Measurements from ENCODE around the gene STK31.

STK31 gene

GRCh38 chr7:23804707-23805106 lies 94.7 kb downstream of the STK31 start:
- ChIA-PET POLR2A (no interaction called here), CTCF (no interaction called here)
- no peak for TF ChIP-seq PBX3 (CRISPR knock-in tag; IDR thresholded peaks at IDR 0.05)
- TF ChIP-seq ZNF292 (tag by site-specific recombination; IDR thresholded peaks at IDR 0.05; ENCODE audit: borderline replicate concordance, low read depth): no peak
- TF ChIP-seq SP3 (tag by site-specific recombination; IDR thresholded peaks at IDR 0.05): no peak
- TF ChIP-seq KLF16 (tag by site-specific recombination; IDR thresholded peaks at IDR 0.05): no peak
- TF ChIP-seq ZNF174 (tag by site-specific recombination; IDR thresholded peaks at IDR 0.05): no peak
- no peak for TF ChIP-seq ZNF544 (tag by site-specific recombination; IDR thresholded peaks at IDR 0.05)
- TF ChIP-seq ZNF112 (tag by site-specific recombination; IDR thresholded peaks at IDR 0.05): no peak
- no peak for TF ChIP-seq ZNF423 (tag by site-specific recombination; IDR thresholded peaks at IDR 0.05)
- TF ChIP-seq ZNF571 (tag by site-specific recombination; IDR thresholded peaks at IDR 0.05): no peak
- TF ChIP-seq ZNF426 (tag by site-specific recombination; IDR thresholded peaks at IDR 0.05): no peak
- TF ChIP-seq ZNF335 (tag by site-specific recombination; conservative IDR thresholded peaks at IDR 0.05): no peak
- no peak for TF ChIP-seq ZNF132 (tag by site-specific recombination; IDR thresholded peaks at IDR 0.05; ENCODE audit: borderline replicate concordance)
- Histone ChIP-seq H3K27ac (ENCODE audit: extremely low read depth, low read depth, low read length) (no peak overlapping the region), H3K36me3 (ENCODE audit: control insufficient read depth in 2 of 2, insufficient read depth in 1 of 2, low read length in 2 of 2) (no peaks in the 10 kb centered on the region), H3K4me1 (ENCODE audit: control insufficient read depth, insufficient read depth, low read length) (peaks cover 8% of the 10 kb centered on the region), H3K9me3 (ENCODE audit: control insufficient read depth, insufficient read depth, low read depth, low read length) (no peaks in the 10 kb centered on the region), H3K4me3 (ENCODE audit: low read depth, low read length) (no peak overlapping the region)

GRCh38 chr7:23808421-23808820 lies 98.4 kb downstream of the STK31 start:
- CTCF ChIA-PET: interaction anchor here (0.6 kb wide), 1 partner anchor 1581 kb away, joined by 4 read pairs; no protein-coding TSS in a partner anchor
- POLR2A ChIA-PET: no interaction called here
- Histone ChIP-seq H3K9me3 (ENCODE audit: control insufficient read depth, insufficient read depth, low read depth, low read length) (0 out of 2 replicates have a peak, but pooled peaks cover 2% of the 10 kb centered on the region), H3K4me1 (ENCODE audit: control insufficient read depth, insufficient read depth, low read length) (no peaks in the 10 kb centered on the region), H3K36me3 (ENCODE audit: control insufficient read depth in 2 of 2, insufficient read depth in 1 of 2, low read length in 2 of 2) (no peaks in the 10 kb centered on the region), H3K4me3 (ENCODE audit: low read depth, low read length) (no peak overlapping the region), H3K27ac (ENCODE audit: extremely low read depth, low read depth, low read length) (no peak overlapping the region)
- TF ChIP-seq ZNF133 (tag by site-specific recombination; IDR thresholded peaks at IDR 0.05) (no peak), ZNF514 (tag by site-specific recombination; IDR thresholded peaks at IDR 0.05) (no peak), ZNF19 (tag by site-specific recombination; IDR thresholded peaks at IDR 0.05; ENCODE audit: low read depth) (no peak), ZIC2 (tag by site-specific recombination; IDR thresholded peaks at IDR 0.05) (peak; percentile 85), ZNF366 (tag by site-specific recombination; conservative IDR thresholded peaks at IDR 0.05) (no peak)

GRCh38 chr7:23810099-23810498 lies 100.1 kb downstream of the STK31 start:
- Histone ChIP-seq H3K9me3 (ENCODE audit: control insufficient read depth, insufficient read depth, low read depth, low read length) (0 out of 2 replicates have a peak, but pooled peaks cover 2% of the 10 kb centered on the region), H3K27ac (ENCODE audit: extremely low read depth, low read depth, low read length) (no peak overlapping the region), H3K4me1 (ENCODE audit: control insufficient read depth, insufficient read depth, low read length) (no peaks in the 10 kb centered on the region), H3K4me3 (ENCODE audit: low read depth, low read length) (no peak overlapping the region), H3K36me3 (ENCODE audit: control insufficient read depth in 2 of 2, insufficient read depth in 1 of 2, low read length in 2 of 2) (no peaks in the 10 kb centered on the region)
- TF ChIP-seq ZNF302 (tag by site-specific recombination; IDR thresholded peaks at IDR 0.05; ENCODE audit: low read depth) (no peak), SETDB1 (IDR thresholded peaks at IDR 0.05; ENCODE audit: insufficient read length, low read length) (peak; percentile 57)
- ChIA-PET CTCF (no interaction called here), POLR2A (no interaction called here)

GRCh38 chr7:23811540-23811939 lies 101.5 kb downstream of the STK31 start:
- 0 out of 2 replicates have a peak, but pooled peaks cover 2% of the 10 kb centered on the region for H3K9me3 ChIP-seq (ENCODE audit: control insufficient read depth, insufficient read depth, low read depth, low read length)
- POLR2A ChIA-PET: no interaction called here
- no peak for TF ChIP-seq ZNF585B (tag by site-specific recombination; IDR thresholded peaks at IDR 0.05)
- no peak for TF ChIP-seq ZNF629 (tag by site-specific recombination; IDR thresholded peaks at IDR 0.05)
- no peak for TF ChIP-seq ZNF366 (tag by site-specific recombination; conservative IDR thresholded peaks at IDR 0.05)
- no peak for TF ChIP-seq ZNF549 (tag by site-specific recombination; IDR thresholded peaks at IDR 0.05)
- TF ChIP-seq ZNF416 (tag by site-specific recombination; IDR thresholded peaks at IDR 0.05): no peak
- no peak for TF ChIP-seq ZNF596 (tag by site-specific recombination; IDR thresholded peaks at IDR 0.05)
- no peak for TF ChIP-seq KLF10 (tag by site-specific recombination; IDR thresholded peaks at IDR 0.05)
- no peak for TF ChIP-seq AEBP2 (tag by site-specific recombination; IDR thresholded peaks at IDR 0.05; ENCODE audit: borderline replicate concordance)
- no peak for TF ChIP-seq ZNF133 (tag by site-specific recombination; IDR thresholded peaks at IDR 0.05)
- no peak for TF ChIP-seq ZBTB6 (tag by site-specific recombination; IDR thresholded peaks at IDR 0.05)
- H3K36me3 ChIP-seq (ENCODE audit: control insufficient read depth in 2 of 2, insufficient read depth in 1 of 2, low read length in 2 of 2): no peaks in the 10 kb centered on the region
- no peaks in the 10 kb centered on the region for H3K4me1 ChIP-seq (ENCODE audit: control insufficient read depth, insufficient read depth, low read length)
- CTCF ChIA-PET: interaction anchor here (0.6 kb wide), 1 partner anchor 11 kb away, joined by 4 read pairs; no protein-coding TSS in a partner anchor
- no peak overlapping the region for H3K4me3 ChIP-seq (ENCODE audit: low read depth, low read length)
- no peak overlapping the region for H3K27ac ChIP-seq (ENCODE audit: extremely low read depth, low read depth, low read length)

Data from HEK293 (cell line).